Measurements from ENCODE around the gene CRAMP1.

Gene CRAMP1

DNA sequence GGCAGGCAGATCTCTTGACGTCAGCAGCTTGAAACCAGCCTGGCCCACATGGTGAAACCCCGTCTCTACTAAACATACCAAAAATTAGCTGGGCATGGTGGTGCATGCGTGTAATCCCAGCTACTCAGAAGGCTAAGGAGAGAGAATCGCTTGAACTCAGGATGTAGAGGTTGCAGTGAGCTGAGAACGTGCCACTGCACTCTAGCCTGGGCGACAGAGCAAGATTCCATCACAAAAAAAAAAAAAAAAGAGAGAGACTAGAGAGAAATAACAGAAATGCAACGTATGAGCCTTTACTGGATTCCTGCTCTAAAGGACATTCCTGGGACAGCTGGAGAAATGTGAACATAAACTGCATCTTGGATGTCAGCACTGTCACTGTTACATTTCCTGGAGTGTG lies 11.1 kb upstream of the CRAMP1 start:
- DNase-seq (ENCODE audit: low read depth in 2 of 2, low spot score in 1 of 2): no peak

DNA sequence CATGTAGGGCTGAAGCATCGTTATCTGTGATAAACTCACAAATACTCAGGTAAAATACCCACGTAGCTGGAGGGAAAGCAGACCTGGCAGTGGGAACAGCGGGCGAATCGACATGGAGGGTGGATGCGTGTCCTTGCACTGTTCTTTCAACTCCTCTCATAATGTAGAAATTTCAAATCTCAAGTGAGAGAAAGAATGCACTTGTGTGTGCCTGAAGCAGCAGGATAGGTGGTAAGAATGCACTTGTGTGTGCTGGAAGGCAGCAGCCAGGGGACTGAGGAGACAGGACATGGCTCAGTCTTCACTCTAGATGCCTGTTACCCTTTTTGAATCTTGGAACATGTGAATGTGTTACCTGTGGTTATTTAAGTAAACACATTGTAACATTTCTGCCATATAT lies 10.7 kb upstream of the CRAMP1 start:
- DNase-seq (ENCODE audit: low read depth in 2 of 2, low spot score in 1 of 2): no peak

DNA sequence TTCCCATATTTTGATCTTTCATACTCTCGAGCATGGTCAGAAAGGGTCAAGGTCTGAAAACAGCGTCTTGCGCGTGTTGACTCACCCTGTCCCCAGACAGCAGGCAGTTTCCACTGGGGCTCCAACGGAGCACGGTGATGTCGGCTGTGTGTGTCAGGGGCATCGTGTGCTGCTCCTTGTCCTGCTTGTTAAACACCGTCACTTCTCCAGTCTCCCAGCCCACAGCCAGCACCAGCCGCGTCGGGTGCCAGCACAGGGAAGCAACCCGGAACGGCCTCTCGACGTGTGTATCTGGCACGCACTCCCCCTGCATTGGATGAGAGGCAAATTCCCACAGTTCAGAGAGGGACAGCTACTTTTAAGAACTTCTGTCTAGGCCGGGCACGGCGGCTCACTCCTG lies 9.9 kb upstream of the CRAMP1 start:
- no peak for DNase-seq (ENCODE audit: low read depth in 2 of 2, low spot score in 1 of 2)

DNA sequence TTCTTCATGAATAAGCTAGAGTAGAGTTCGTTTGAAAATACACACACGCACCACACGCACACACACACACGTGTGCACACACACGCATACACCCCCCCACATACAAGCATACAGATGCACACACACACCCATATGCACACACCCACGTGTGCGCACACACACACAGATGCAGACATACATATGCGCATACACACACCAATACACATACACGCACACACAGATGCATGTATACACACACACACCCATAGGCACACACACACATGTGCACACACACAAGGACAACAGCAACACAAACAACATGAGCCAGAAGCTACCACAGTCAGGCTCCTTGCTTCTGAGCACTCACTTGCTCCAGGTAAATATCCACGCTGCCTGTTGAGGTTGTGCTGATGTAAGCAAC lies 5.4 kb upstream of the CRAMP1 start:
- no peak for DNase-seq (ENCODE audit: low read depth in 2 of 2, low spot score in 1 of 2)

DNA sequence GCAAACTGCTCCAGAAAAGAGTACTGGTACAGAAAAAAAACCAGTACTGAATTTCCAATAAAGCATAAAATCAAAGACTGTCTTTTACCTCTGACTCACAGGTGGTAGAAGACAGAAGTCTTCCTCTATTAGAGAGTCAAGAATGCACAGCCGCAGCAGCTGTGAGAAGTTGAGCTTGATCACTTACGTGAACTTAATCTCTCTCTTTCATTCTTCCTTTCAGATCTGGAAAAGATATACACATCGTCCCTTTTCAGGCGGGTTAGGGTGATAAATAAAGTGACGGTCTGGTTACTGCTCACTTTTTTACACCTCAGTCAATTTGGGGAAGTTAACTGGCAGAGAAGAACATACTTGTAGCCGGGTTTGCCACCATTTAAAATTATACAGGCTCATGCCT lies 4.2 kb upstream of the CRAMP1 start:
- no peak for DNase-seq (ENCODE audit: low read depth in 2 of 2, low spot score in 1 of 2)

DNA sequence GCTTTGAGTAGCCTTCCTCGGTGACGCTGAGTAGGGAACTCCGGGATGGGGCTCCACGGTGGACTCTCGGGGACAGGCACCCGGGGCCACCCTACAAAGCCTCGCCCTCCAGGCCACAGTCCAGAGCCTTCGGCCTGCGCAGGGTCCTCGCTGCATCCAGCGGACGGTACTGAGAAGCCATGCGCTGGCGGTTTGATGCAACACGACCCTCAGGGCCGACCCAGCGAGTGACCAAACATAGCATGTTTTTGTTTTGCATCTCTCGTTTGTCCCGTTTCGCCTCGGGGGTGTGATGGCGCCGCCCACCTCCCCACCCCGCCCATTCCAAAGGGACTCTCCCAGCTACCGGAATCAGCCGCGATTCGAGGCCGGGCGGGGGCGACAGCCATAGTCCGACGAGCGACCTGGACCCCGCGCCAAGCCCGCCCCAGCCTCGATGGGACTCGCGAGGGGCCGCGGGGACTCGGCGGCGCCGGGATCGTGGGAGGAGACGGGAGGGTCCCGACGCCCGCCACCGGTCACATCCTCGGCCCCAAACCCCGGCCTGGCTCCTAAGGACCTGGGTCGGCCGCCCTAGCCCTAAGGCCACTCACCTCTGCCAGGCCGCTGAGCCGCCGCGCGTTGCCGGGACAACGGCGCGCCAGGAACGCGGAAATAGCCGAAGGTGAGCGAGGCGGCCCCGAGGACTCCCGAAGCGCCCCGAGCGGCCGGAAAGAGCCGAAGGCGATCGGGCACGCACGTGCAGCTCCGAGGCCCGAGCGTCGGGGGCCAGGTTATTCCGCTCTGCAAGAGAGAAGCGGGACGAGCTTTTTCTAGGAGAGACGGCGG lies 1.9 kb upstream of the CRAMP1 start:
- DNase-seq (ENCODE audit: low read depth in 2 of 2, low spot score in 1 of 2): peak; percentile 65 to 80

DNA sequence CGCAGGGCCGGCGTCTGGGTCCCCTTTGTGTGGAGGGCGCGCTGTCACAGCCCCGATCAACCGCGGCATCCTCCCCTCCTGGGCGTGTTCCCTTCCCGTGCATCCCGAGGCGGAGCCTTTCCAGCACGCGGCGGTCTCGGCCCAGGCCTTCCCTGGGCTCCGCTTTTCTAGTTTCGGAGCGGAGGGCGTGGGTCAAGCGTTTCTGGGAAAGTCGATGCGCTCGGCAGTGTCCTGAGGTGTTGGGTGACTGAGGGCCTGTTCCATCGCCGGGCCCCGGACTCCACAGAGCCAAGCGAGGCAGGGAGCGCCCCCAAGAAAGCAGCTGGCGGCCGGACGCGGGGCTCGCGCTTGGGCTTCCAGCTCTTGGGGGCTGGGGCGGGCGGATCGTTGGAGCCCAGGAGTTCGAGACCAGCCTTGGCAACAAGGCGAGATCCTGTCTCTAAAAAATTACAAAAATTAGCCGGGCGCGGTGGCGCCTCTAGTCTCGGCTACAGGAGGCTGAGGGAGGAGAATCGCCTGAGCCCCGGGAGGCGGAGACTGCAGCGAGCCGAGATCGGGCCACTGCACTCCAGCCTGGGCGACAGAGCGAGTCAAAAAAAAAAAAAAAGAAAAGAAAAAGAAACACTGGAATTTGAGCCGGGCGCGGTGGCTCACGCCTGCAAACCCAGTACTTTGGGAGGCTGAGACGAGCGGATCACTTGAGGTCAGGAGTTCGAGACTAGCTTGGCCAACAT lies 1.1 kb upstream of the CRAMP1 start:
- no peak for DNase-seq (ENCODE audit: low read depth in 2 of 2, low spot score in 1 of 2)

DNA sequence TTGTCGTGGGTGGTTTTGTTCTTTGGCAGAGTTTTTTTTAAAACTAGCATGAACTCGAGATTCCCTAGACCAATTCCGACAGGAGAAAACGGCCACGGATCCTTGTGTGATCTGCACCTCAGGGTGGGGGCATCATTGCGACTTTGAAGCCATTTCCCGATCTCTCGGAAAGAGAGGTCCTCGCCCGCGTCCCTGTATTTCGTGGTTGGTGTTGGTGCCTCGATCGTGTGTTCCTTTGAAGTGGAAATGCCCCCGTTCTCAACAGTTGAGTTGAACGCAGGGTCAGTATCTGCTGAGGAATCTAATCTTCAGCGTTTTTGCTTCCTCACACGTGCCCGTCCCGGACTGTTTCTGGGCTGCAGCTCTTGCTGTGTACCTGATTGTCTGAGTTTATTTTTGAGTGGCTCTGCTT lies 1.1 kb downstream of the CRAMP1 start:
- no peak for DNase-seq (ENCODE audit: low read depth in 2 of 2, low spot score in 1 of 2)

DNA sequence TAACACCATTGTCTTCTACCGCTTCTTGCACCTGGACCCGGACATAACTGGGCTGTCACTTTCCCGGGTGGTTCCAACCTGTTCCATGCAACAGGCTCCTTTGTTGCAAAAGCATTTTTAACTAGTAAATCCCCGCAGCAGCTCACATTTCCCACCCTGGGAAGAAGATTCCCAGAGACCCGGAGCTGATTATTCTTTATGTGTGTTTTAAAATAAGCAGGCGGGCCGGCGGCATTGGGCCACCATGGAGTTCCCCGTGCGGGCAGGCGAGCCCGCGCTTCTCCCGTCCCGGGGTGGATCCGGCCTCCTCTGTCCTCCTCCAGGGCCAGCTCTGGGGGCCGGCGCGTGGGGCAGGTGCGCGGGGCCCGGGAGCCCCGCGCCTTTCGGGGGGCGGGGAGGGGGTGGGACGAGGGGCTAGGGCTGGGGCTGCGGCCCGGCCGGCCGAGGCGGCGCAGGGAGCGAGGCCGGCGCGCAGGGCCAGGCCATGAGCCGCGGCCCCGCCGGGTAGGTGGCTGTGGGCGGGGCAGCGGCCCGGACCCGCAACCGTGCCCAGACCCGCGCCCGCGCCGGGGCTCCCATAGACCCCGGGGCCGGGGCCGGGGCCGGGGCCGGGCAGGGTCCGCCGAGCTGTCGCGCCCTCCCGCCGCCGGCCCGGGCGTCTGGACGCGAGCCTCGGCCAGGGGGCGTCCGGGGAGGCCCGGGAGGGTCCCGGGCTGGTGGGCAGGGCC lies 1.7 kb downstream of the CRAMP1 start:
- no peak for DNase-seq (ENCODE audit: low read depth in 2 of 2, low spot score in 1 of 2)

DNA sequence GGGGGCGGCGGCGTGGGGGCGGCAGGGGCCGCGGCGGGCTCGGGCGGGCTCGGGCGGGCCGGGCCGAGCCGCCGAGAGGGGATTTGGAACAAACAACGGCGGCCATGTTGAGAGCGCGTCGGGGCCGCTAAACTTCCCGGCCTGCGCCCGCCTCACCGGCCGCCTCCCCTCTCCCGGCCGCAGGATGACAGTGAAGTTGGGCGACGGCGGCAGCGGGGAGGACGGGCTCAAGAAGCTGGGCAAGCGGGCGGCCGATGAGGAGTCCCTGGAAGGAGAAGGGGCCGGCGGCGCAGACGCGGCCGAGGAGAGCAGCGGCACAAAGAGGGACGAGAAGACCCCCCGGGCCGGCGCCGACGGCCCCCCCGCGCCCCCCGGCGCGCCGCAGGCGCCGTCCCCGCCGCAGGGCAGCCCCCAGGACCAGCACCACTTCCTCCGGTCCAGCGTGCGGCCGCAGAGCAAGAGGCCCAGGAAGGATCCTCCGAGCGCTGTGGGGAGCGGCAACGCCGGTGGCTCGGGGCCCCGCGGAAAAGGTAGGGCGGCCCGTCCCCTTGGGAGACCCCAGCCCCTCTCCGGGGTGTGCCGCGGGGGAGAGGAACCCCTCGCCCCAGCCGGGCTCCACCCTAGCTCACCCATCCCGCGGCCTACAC lies 2.4 kb downstream of the CRAMP1 start:
- no peak for DNase-seq (ENCODE audit: low read depth in 2 of 2, low spot score in 1 of 2)

DNA sequence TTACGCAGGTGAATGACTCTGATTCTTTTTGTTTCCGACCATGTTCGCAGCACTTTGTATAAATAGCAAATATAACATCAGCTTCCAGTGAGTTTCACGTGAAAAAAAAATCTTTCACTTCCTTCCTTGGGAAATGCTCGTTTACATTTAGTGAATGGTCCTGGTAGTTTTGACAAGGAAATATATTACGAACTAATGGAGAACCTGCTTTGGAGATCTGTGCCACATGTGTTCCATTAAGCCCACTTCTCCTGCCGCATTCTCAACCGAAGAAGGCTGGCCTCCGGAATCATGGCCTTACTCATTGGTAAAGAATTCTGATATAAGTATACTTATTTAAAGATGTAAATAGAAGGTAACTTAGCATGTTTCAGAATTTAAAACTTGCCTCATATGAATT lies 3.6 kb downstream of the CRAMP1 start:
- DNase-seq (ENCODE audit: low read depth in 2 of 2, low spot score in 1 of 2): no peak

DNA sequence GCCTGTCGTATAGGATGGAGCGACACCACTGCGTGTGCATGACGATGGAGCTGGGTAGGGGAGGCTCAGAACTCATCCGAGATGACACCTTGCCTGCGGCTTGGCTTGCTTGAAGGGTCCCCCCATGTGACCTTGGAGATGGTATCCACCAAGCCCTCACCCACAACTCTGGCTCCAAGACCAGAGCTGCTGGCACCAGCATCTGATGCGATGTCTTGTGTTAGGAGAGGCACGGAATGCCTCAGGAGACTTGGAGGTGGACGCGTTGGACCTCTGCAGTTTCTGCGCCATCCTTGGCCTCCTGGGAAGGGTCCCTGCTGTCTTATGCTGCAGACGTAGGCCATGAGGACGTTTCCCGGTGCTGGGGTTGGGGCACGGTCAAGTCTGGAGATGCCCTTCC lies 7.8 kb downstream of the CRAMP1 start:
- DNase-seq (ENCODE audit: low read depth in 2 of 2, low spot score in 1 of 2): no peak

DNA sequence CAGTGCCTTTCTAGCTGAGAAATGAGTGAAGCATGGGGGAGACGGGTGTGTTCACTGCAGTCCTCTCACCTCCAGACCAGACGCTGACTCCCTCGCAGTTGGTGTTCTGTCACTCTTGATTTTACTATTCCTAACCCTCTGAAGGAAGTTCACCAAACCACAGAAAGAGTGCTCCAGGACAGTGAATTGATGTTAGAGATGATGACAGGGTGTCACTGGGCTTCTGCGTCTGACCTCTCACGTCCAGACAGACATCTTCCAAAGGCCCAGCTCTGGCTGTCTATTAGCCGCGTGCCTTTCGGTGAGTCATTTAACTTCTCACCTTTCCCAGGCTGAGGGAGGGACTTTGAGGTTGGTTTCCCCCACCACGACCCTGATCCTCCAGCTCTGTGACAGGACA lies 8.2 kb downstream of the CRAMP1 start:
- DNase-seq (ENCODE audit: low read depth in 2 of 2, low spot score in 1 of 2): no peak

DNA sequence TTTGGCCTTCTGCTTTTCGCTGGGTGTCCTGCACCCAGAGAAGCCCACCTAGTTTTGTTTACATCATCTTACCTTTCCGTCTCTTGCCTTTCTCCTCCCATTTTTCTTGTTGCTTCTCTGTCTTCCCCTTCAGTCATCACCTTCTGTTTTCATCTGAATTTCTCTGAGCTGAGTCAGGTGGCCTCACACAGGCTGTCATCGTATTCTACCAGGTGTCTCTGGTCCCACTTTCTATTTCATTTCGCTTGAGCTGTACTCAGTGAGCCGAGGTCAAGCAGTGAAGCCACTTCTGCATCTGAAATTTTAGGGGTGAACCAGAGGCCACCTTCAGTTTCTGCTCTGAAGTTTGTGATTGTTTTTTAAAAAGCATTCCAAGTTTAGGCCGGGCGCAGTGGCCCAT lies 9.7 kb downstream of the CRAMP1 start:
- DNase-seq (ENCODE audit: low read depth in 2 of 2, low spot score in 1 of 2): no peak

DNA sequence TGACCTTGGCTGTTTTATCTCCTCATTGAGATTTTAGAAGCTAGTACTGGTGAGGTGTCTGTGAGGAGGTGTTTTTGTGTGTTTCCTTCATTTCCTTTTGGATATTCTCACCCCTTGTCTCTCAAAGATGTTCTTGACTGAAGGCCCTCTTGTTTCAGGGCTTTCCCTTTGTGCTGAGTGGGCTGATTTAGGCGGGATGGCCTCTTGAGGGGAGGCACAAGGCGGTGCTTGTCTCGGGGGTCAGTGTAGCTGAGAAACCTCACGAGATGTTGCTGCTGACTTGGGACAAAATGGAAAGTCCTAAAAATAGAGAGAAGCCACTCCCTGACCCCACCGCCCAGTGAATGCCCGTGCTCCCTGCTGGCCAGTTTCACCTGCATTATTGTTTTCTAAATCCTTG lies 14.2 kb downstream of the CRAMP1 start:
- no peak for DNase-seq (ENCODE audit: low read depth in 2 of 2, low spot score in 1 of 2)

DNA sequence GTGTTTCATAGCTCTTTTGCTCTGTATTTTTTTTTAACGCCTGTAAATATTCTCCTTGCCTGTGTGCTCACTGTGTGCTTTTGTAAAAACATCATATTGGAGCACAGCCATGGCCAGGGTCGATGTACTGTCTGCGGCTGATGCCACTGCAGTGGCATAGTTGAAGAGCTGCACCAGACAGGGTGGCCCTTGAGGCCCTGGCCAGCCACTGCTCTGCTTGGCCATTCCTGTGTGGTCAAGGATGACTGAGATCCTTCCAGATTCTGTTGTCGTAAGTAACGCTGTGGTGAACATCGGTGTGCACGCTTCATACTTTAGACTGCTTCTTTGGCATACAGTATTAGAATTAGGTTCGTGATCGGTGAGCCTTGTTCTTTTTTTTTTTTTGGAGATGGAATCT lies 14.6 kb downstream of the CRAMP1 start:
- DNase-seq (ENCODE audit: low read depth in 2 of 2, low spot score in 1 of 2): no peak

DNA sequence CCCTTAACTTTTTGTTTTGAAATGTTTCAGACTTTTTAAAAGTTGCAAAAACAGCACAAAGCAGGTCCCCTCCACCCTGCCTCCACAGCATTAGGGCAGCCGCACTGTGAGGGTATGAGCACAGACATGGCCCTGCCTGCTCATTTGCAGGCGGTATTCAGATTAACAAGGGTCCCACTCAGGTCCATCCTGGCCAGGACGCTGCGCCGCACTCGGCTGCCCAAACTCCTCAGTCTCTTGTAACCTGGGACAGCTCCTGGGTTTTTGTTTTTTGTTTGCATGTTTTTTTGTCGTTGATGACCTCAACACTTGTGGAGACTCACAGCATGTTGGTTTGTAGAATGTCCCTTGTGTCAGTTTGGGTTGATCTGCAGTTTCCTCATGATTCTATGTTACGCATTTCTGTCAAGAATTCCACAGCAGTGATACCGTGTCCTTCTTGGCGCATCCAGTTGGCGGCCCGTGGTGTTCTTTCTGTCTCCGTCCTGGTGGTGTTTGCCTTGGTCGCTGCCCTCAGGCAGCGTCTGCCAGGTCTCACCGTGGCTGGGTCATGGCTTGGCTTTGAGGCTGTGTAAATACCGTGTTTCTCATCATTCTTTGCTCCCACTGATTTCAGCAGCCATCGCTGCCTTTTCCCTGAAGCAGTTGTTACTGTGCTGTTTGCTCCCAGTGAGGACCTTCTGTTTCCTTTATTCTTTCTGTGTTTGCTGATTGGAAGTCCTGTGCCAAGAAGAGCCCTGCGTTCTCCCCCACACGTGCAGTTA lies 18.5 kb downstream of the CRAMP1 start:
- no peak for DNase-seq (ENCODE audit: low read depth in 2 of 2, low spot score in 1 of 2)

DNA sequence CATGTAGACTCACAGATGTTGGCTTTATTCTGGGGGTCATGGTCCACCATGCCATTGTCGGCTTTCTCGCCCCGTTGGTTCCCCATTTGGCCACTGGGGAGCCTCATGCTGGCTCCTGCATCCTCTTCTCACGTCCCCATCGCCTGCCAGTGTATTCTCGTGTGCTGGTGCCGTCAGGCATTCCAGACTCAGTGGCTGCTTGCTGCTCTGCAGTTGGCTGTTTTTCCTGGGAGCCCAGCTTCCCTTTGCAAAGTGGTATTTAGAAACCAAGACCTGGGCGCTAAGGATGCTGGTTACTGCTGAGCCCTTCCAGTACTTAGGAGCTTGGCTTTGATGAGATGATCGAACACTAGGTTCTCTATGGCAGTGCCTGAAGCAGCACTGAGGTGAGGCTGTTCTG lies 19.1 kb downstream of the CRAMP1 start:
- DNase-seq (ENCODE audit: low read depth in 2 of 2, low spot score in 1 of 2): no peak

DNA sequence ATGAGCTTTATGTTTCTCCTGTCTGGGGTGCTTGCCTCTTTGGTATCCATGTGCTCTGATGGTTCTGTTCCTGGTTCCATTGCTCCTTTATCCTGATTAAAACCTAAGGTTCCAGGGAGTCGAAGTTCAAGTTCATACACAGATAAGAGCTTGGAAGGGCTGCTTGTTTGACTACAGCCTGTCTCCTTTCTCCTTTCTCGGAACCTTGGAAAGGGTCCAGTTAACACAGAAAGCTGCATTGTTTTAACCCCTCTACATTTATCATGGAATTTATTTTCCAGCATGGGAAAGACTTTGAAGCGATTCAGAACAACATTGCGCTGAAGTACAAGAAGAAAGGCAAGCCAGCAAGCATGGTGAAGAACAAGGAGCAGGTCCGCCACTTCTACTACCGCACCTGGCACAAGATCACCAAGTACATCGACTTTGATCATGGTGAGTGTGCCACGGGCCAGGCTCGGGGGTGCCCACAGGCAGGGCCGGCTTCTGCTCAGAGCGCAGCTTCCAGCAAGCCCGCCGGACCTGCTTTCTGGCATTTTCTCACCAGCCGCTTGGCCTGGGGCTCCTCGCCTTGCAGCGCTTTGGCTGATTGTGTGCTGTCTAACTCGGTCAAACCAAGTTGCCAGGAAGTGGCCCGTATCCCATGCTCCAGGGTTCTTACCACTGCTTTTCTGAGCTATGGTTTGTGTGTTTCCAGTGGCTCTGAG lies 19.9 kb downstream of the CRAMP1 start:
- DNase-seq (ENCODE audit: low read depth in 2 of 2, low spot score in 1 of 2): no peak

DNA sequence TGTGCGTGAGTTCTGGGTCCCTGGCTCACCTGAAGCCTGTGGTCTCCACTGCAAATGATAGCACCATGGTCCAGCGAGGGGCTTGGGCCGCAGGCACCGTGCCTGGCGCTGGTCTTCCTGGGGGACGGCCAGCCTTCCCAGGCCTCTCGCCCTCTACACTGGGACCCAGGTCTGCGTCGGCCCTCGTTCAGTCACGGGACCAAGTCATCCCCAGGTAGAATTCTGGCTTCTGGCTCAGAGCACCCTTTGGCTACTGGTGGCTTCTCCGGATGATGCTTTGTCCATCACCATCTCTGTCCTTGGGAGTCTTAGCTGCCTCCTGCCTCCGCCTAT lies 20.4 kb downstream of the CRAMP1 start:
- no peak for DNase-seq (ENCODE audit: low read depth in 2 of 2, low spot score in 1 of 2)
